Activated CD4-positive, alpha-beta T cell treated with anti-CD3 and anti-CD28 coated beads, Interleukin-2, amount 50 U/mL, for 16 hours (primary cell): Measurements from ENCODE around the gene MARS1.
"Not testable (repeated sequence)": the region's sequence is repeated elsewhere in the genome, so short reads cannot be mapped to it uniquely, and the experiment has no call there.

ENCODE experiments used
- DNase-seq: peaks from one replicate; pipeline ENCODE4 v3.0.0-alpha.2; 2020

MARS1 gene

GRCh38 chr12:57553343-57554202 lies 65.7 kb downstream of the MARS1 start:
- no peak for DNase-seq

GRCh38 chr12:57554453-57554852 lies 66.6 kb downstream of the MARS1 start:
- DNase-seq: no peak

GRCh38 chr12:57554897-57555296 lies 67.0 kb downstream of the MARS1 start:
- DNase-seq: no peak

DNA sequence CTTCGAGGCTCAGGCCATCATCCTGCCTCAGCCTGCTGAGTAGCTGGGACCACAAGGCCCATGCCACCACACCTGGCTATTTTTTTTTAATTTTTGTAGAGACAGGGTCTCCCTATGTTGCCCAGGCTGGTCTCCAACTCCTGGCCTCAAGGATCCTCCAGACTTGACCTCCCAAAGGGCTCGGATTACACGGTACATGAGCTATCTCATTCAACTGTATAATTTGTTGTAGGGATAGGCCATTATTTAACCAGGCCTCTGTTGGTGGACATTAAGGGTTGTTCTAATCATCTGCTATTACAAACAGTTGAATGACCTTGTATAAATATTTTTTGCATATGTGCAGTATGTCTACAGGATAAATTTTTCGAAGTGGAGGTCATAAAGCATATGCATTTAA lies 71.0 kb downstream of the MARS1 start:
- DNase-seq: no peak

GRCh38 chr12:57560516-57560915 lies 72.6 kb downstream of the MARS1 start:
- no peak for DNase-seq

- DNase-seq: not testable (repeated sequence)
These were observed 73.2 kb downstream of the MARS1 start for GRCh38 chr12:57561117-57561516.

DNA sequence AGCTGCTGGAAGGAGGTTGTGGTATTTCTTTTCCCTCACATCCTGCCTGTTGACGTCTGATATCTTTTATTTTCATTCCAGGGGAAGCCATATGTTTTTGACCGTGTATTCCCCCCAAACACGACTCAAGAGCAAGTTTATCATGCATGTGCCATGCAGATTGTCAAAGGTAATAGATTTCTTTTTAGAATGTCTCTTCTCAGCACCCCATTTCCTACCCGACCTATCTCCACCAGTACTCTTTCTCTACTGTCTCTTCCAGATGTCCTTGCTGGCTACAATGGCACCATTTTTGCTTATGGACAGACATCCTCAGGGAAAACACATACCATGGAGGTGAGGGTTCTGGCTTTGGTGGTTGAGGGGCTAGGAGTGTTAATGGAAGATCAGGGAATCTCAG lies 75.5 kb downstream of the MARS1 start:
- DNase-seq: no peak

DNA sequence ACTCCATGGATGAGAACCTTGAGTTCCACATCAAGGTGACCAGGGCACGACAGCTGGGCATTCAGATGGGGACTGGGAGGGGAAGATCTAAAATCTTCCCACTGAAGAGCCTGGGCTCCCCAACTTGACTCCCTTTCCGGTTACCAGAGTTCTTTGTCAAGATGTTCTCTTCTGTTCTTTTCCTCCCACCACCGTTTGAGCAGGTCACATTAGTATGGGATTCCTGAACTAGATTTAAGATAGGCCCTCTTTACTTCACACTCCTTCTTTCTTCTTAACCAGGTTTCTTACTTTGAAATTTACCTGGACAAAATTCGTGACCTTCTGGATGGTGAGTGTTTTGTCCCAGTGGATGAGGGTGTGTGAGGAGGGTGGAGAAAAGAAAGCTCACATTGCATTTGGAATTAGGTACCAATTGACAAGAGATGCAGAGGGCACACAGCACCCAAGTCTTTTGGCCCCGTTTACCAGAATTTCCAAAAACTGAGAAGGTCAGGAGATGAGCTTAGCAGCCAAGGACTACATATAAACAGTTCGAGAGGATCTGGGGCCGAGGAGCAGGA lies 76.4 kb downstream of the MARS1 start:
- no peak for DNase-seq
